Astrocyte (in vitro differentiated cells and primary cell): ENCODE measurements around the gene SLC25A26.

Experiments used
- EZH2 ChIP-seq: IDR thresholded peaks from 2 replicates; pipeline ENCODE4 v1.6.1; 2012; ENCODE audit warnings: mild to moderate bottlenecking, low read length, inconsistent platforms; ENCODE audit not compliant: insufficient read depth
- TF ChIP-seq, protein P1 (sequence below): IDR thresholded peaks from 2 replicates; pipeline ENCODE4 v1.5.1; 2011; ENCODE audit warnings: low read depth, mild to moderate bottlenecking, inconsistent platforms, low read length, moderate library complexity; ENCODE audit not compliant: insufficient read depth

DNA sequence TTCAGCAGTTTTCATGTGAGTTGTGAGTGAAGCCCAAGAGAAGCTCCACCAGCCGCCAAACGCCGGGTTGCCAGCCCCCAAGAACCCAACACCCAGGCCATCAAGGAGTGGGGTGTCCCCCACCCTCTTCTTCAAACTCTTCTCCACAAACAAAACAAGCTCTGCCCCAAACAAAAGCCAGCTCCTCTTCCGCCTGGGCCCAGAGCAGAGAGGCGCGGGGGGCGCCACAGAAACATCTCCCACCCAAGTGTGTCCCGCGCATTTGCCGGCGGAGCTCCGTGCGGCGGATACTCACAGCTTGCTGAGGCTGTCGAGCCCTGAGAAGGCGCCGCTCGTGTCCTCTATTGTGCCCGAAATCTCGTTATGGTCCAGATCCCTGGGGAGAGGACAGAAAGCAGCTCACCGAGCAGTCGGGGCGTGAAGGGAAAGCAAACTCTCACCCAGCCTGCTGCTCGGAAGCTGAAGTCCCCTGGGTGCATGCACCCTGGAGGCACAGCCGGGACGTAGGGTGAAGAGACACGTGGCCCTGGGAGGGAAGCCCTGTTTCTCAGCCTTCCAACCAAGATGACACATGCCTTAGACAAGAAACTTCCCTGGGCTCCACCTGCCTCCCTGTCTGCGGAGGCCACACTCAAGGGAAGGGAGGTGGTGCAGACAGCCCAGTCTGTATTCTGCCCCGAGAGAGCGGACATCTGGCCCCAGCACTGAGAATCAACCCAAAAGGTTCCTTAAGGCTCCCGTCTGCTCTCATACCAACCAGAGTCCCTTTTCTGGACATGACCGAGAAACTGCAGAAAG lies 184.3 kb downstream of the SLC25A26 start:
- TF ChIP-seq, protein P1, sequence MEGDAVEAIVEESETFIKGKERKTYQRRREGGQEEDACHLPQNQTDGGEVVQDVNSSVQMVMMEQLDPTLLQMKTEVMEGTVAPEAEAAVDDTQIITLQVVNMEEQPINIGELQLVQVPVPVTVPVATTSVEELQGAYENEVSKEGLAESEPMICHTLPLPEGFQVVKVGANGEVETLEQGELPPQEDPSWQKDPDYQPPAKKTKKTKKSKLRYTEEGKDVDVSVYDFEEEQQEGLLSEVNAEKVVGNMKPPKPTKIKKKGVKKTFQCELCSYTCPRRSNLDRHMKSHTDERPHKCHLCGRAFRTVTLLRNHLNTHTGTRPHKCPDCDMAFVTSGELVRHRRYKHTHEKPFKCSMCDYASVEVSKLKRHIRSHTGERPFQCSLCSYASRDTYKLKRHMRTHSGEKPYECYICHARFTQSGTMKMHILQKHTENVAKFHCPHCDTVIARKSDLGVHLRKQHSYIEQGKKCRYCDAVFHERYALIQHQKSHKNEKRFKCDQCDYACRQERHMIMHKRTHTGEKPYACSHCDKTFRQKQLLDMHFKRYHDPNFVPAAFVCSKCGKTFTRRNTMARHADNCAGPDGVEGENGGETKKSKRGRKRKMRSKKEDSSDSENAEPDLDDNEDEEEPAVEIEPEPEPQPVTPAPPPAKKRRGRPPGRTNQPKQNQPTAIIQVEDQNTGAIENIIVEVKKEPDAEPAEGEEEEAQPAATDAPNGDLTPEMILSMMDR = no peak
- no peak for TF ChIP-seq EZH2
